OCI-LY3 (cell line): ENCODE results near the gene PXDC1.

Experiments
- H2AFZ ChIP-seq: fragments of 200-600, 300-600 bp; shearing (Covaris generic); 2 replicates; pipeline ENCODE4 v1.6.0; 2014; ENCODE audit warnings: antibody characterized with exemption, low read depth, low read length
- H3K27ac ChIP-seq: fragments of 200-600, 300-600 bp; sonication (generic); 2 replicates; pipeline ENCODE4 v1.5.1; 2014; ENCODE audit warnings: mild to moderate bottlenecking, low read length, moderate library complexity, mixed read lengths
- H3K27me3 ChIP-seq: fragments of 200-600, 300-600 bp; sonication (generic); 2 replicates; pipeline ENCODE4 v1.6.1; 2014; ENCODE audit warnings: low read depth, low read length, mixed read lengths
- H3K36me3 ChIP-seq: fragments of 200-600, 300-600 bp; sonication (generic); replicated peaks from 2 replicates; pipeline ENCODE3; 2014; ENCODE audit warnings: low read depth, low read length, mixed read lengths
- H3K4me1 ChIP-seq: fragments of 300-600, 200-600 bp; sonication (generic); 2 replicates; pipeline ENCODE4 v1.6.1; 2014; ENCODE audit warnings: low read length, mixed read lengths
- H3K4me2 ChIP-seq: fragments of 200-600, 300-600 bp; sonication (generic); 2 replicates; pipeline ENCODE4 v1.6.1; 2014; ENCODE audit warnings: low read length, mixed read lengths
- H3K4me3 ChIP-seq: fragments of 300-600, 200-600 bp; sonication (generic); 2 replicates; pipeline ENCODE4 v1.5.1; 2014; ENCODE audit warnings: antibody characterized with exemption, mild to moderate bottlenecking, low read length, moderate library complexity
- H3K79me2 ChIP-seq: fragments of 300-600, 200-600 bp; shearing (Covaris generic); 2 replicates; pipeline ENCODE4 v1.6.1; 2014; ENCODE audit warnings: mild to moderate bottlenecking, low read length, mixed read lengths
- H3K9ac ChIP-seq: fragments of 300-600, 200-600 bp; shearing (Covaris generic); 2 replicates; pipeline ENCODE4 v1.6.0; 2014; ENCODE audit warnings: mild to moderate bottlenecking, low read length, moderate library complexity
- H3K9me3 ChIP-seq: fragments of 200-600, 300-600 bp; shearing (Covaris generic); 2 replicates; pipeline ENCODE4 v1.6.1; 2014; ENCODE audit warnings: low read length, mixed read lengths; ENCODE audit not compliant: insufficient read depth
- H4K20me1 ChIP-seq: fragments of 200-600, 300-600 bp; sonication (generic); 2 replicates; pipeline ENCODE4 v1.6.1; 2016; ENCODE audit warnings: low read length, mixed read lengths; ENCODE audit not compliant: insufficient read depth
- CTCF ChIP-seq: fragments of 200-600, 300-600 bp; sonication (generic); IDR thresholded peaks from 2 replicates; pipeline ENCODE4 v1.5.1; 2014; ENCODE audit warnings: antibody characterized with exemption, low read length, low read depth
- EZH2phosphoT487 ChIP-seq: fragments of 200-600 bp; shearing (Covaris generic); IDR thresholded peaks from 2 replicates; pipeline ENCODE4 v1.6.1; 2018; ENCODE audit warnings: antibody characterized with exemption, mixed run types, low read depth

The PXDC1 gene

GRCh38 chr6:3744901-3745470 is 6.5 kb downstream of the PXDC1 start:
- no peak overlapping the region for H3K9ac ChIP-seq
- no peak overlapping the region for H3K4me3 ChIP-seq
- H2AFZ ChIP-seq, result no peak overlapping the region
- H4K20me1 ChIP-seq, result no peaks in the 10 kb centered on the region
- H3K4me1 ChIP-seq, result peaks cover 41% of the 10 kb centered on the region
- H3K4me2 ChIP-seq, result no peak overlapping the region
- no peaks in the 10 kb centered on the region for H3K9me3 ChIP-seq
- H3K27me3 ChIP-seq, result peaks cover 7% of the 10 kb centered on the region
- TF ChIP-seq CTCF (no peak), EZH2phosphoT487 (no peak)
- no peaks in the 10 kb centered on the region for H3K79me2 ChIP-seq
- H3K36me3 ChIP-seq, result no peaks in the 10 kb centered on the region
- no peak overlapping the region for H3K27ac ChIP-seq

- no peak overlapping the region for H3K9ac ChIP-seq
- H3K4me1 ChIP-seq, result peaks cover 41% of the 10 kb centered on the region
- H2AFZ ChIP-seq, result no peak overlapping the region
- H3K4me2 ChIP-seq, result no peak overlapping the region
- H3K79me2 ChIP-seq, result no peaks in the 10 kb centered on the region
- no peaks in the 10 kb centered on the region for H3K36me3 ChIP-seq
- no peaks in the 10 kb centered on the region for H4K20me1 ChIP-seq
- no peak overlapping the region for H3K27ac ChIP-seq
- no peak overlapping the region for H3K4me3 ChIP-seq
- no peaks in the 10 kb centered on the region for H3K9me3 ChIP-seq
- H3K27me3 ChIP-seq, result peaks cover 7% of the 10 kb centered on the region
- TF ChIP-seq CTCF (no peak), EZH2phosphoT487 (no peak)
Measured at GRCh38 chr6:3744211-3744900, 7.2 kb downstream of the PXDC1 start.

- Histone ChIP-seq H3K79me2 (no peaks in the 10 kb centered on the region), H3K4me3 (no peak overlapping the region)
Measured at GRCh38 chr6:3743541-3743940, 8.0 kb downstream of the PXDC1 start.

More at GRCh38 chr6:3743541-3743940, 8.0 kb downstream of the PXDC1 start:
- Histone ChIP-seq H4K20me1 (no peaks in the 10 kb centered on the region), H3K4me2 (peak overlapping the region; percentile 82), H3K9ac (no peak overlapping the region), H3K27ac (no peak overlapping the region), H3K4me1 (peaks cover 40% of the 10 kb centered on the region), H2AFZ (peak overlapping the region; percentile 100; the same call in 1 of the 2 replicates), H3K27me3 (peaks cover 7% of the 10 kb centered on the region), H3K9me3 (no peaks in the 10 kb centered on the region), H3K36me3 (no peaks in the 10 kb centered on the region)
- TF ChIP-seq CTCF (no peak), EZH2phosphoT487 (no peak)
